MM.1S (cell line): Measurements from ENCODE around the gene TNFRSF9.

Experiments used
- DNase-seq: peaks from one replicate; pipeline ENCODE4 v3.0.0-alpha.2; 2015
- H2AFZ ChIP-seq: fragments of 300-600 bp; sonication (generic); 2 replicates; pipeline ENCODE4 v1.6.0; 2016; ENCODE audit warnings: antibody characterized with exemption, low read length
- H3F3A ChIP-seq: fragments of 300-600 bp; sonication (generic); 2 replicates; pipeline ENCODE4 v1.6.1; 2016; ENCODE audit warnings: mild to moderate bottlenecking, antibody characterized with exemption, low read length, moderate library complexity, mixed read lengths; ENCODE audit not compliant: insufficient read depth
- H3K27ac ChIP-seq: fragments of 300-600 bp; sonication (generic); 2 replicates; pipeline ENCODE4 v1.5.1; 2016; ENCODE audit warnings: mild to moderate bottlenecking, low read length
- H3K27me3 ChIP-seq: fragments of 300-600 bp; sonication (generic); replicated peaks from 2 replicates; pipeline ENCODE4 v1.6.0; 2016; ENCODE audit warnings: low read length; ENCODE audit not compliant: insufficient read depth
- H3K36me3 ChIP-seq: fragments of 300-600 bp; sonication (generic); replicated peaks from 2 replicates; pipeline ENCODE4 v1.6.1; 2016; ENCODE audit warnings: mild to moderate bottlenecking, low read length, mixed read lengths; ENCODE audit not compliant: insufficient read depth
- H3K4me1 ChIP-seq: fragments of 300-600 bp; sonication (generic); 2 replicates; pipeline ENCODE4 v1.6.1; 2016; ENCODE audit warnings: low read length, mixed read lengths
- H3K4me2 ChIP-seq: fragments of 300-600 bp; sonication (generic); 2 replicates; pipeline ENCODE4 v1.6.0; 2016; ENCODE audit warnings: low read depth, low read length
- H3K4me3 ChIP-seq: fragments of 300-600 bp; sonication (generic); 2 replicates; pipeline ENCODE4 v1.5.1; 2016; ENCODE audit warnings: low read length, mixed read lengths
- H3K79me2 ChIP-seq: fragments of 300-600 bp; sonication (generic); 2 replicates; pipeline ENCODE4 v1.6.1; 2016; ENCODE audit warnings: mixed run types, low read length, mixed read lengths
- H3K9ac ChIP-seq: fragments of 300-600 bp; sonication (generic); 2 replicates; pipeline ENCODE4 v1.6.1; 2016; ENCODE audit warnings: low read length, mixed read lengths
- H3K9me2 ChIP-seq: fragments of 300-600 bp; sonication (generic); replicated peaks from 2 replicates; pipeline ENCODE4 v1.6.1; 2016; ENCODE audit warnings: mild to moderate bottlenecking, low read length, mixed read lengths; ENCODE audit not compliant: insufficient read depth
- H3K9me3 ChIP-seq: fragments of 300-600 bp; sonication (generic); replicated peaks from 2 replicates; pipeline ENCODE4 v1.6.1; 2016; ENCODE audit warnings: mild to moderate bottlenecking, low read length, mixed read lengths; ENCODE audit not compliant: insufficient read depth
- H4K20me1 ChIP-seq: fragments of 300-600 bp; sonication (generic); 2 replicates; pipeline ENCODE4 v1.6.1; 2016; ENCODE audit warnings: mild to moderate bottlenecking, low read length, moderate library complexity, mixed read lengths; ENCODE audit not compliant: insufficient read depth
- EZH2 ChIP-seq: fragments of 300-600 bp; sonication (generic); optimal IDR thresholded peaks from 2 replicates; pipeline ENCODE3; 2017; ENCODE audit warnings: low read depth, mild to moderate bottlenecking, antibody characterized with exemption, low read length, mixed read lengths
- EZH2phosphoT487 ChIP-seq: fragments of 300-600 bp; sonication (generic); IDR thresholded peaks from 2 replicates; pipeline ENCODE4 v1.6.1; 2018; ENCODE audit warnings: antibody characterized with exemption, low read length
- TF ChIP-seq, protein P1 (sequence below): fragments of 300-600 bp; sonication (generic); IDR thresholded peaks from 2 replicates; pipeline ENCODE4 v1.5.1; 2016; ENCODE audit warnings: antibody characterized with exemption, low read length, mixed read lengths

TNFRSF9 gene

DNA sequence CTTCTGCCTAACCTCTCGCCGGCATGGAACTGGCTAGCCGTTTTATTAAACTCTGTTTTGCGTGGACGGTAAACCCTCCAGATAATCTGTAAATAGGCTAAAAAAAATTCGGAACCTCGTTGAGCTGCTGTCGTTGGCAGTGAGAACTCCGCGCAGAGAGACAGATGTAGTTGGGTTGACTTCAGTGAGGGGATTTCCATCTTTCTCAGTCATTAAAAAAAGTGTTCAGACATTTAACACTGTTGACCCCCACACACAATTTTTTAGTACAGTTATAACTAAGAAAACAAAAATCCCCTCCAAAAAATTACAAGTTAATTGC, 21.3 kb upstream of the TNFRSF9 start:
- Histone ChIP-seq H3K4me3 (peak overlapping the region; percentile 63), H3K79me2 (peaks cover 45% of the 10 kb centered on the region), H4K20me1 (no peaks in the 10 kb centered on the region), H3K27me3 (no peaks in the 10 kb centered on the region), H3K4me1 (peaks cover 9% of the 10 kb centered on the region; the same call in 1 of the 2 replicates), H2AFZ (peak overlapping the region; percentile 51), H3K36me3 (peaks cover 12% of the 10 kb centered on the region; the same call in 1 of the 2 replicates), H3K9ac (peak overlapping the region; percentile 63), H3K27ac (peak overlapping the region; percentile 53; the same call in 1 of the 2 replicates), H3F3A (no peaks in the 10 kb centered on the region), H3K9me3 (no peaks in the 10 kb centered on the region), H3K9me2 (no peaks in the 10 kb centered on the region), H3K4me2 (peak overlapping the region; percentile 70)
- no peak for DNase-seq
- TF ChIP-seq EZH2 = no peak

- Histone ChIP-seq H3F3A (no peaks in the 10 kb centered on the region), H3K36me3 (peaks cover 12% of the 10 kb centered on the region; the same call in 1 of the 2 replicates), H3K9me2 (no peaks in the 10 kb centered on the region), H4K20me1 (no peaks in the 10 kb centered on the region), H3K79me2 (peaks cover 43% of the 10 kb centered on the region), H3K27ac (peak within 1 kb of the TSS; percentile 64), H3K4me1 (peaks cover 9% of the 10 kb centered on the region; the same call in 1 of the 2 replicates), H3K9ac (peak within 1 kb of the TSS; percentile 81), H2AFZ (peak within 1 kb of the TSS; percentile 94), H3K27me3 (no peaks in the 10 kb centered on the region), H3K9me3 (no peaks in the 10 kb centered on the region), H3K4me3 (peak within 1 kb of the TSS; percentile 86), H3K4me2 (peak within 1 kb of the TSS; percentile 70)
- DNase-seq = peak; percentile 99
- TF ChIP-seq, protein P1, sequence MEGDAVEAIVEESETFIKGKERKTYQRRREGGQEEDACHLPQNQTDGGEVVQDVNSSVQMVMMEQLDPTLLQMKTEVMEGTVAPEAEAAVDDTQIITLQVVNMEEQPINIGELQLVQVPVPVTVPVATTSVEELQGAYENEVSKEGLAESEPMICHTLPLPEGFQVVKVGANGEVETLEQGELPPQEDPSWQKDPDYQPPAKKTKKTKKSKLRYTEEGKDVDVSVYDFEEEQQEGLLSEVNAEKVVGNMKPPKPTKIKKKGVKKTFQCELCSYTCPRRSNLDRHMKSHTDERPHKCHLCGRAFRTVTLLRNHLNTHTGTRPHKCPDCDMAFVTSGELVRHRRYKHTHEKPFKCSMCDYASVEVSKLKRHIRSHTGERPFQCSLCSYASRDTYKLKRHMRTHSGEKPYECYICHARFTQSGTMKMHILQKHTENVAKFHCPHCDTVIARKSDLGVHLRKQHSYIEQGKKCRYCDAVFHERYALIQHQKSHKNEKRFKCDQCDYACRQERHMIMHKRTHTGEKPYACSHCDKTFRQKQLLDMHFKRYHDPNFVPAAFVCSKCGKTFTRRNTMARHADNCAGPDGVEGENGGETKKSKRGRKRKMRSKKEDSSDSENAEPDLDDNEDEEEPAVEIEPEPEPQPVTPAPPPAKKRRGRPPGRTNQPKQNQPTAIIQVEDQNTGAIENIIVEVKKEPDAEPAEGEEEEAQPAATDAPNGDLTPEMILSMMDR = peak; percentile 47
- no peak for TF ChIP-seq EZH2
Measured at GRCh38 chr1:7961216-7962013, 20.8 kb upstream of the TNFRSF9 start, which contains the start of gene PARK7. TSS of gene PARK7 (plus strand) at chr1:7961711. CDS start at chr1:7962786, 1,075 bp downstream.

- peak overlapping the region; percentile 64 for H3K27ac ChIP-seq
- peak overlapping the region; percentile 81 for H3K9ac ChIP-seq
- H3K9me2 ChIP-seq = no peaks in the 10 kb centered on the region
- H3K4me1 ChIP-seq = peaks cover 9% of the 10 kb centered on the region; the same call in 1 of the 2 replicates
- H3K27me3 ChIP-seq = no peaks in the 10 kb centered on the region
- peak overlapping the region; percentile 86 for H3K4me3 ChIP-seq
- H3K79me2 ChIP-seq = peaks cover 38% of the 10 kb centered on the region
- H3F3A ChIP-seq = no peaks in the 10 kb centered on the region
- peak overlapping the region; percentile 60 for H3K4me2 ChIP-seq
- H3K36me3 ChIP-seq = peaks cover 12% of the 10 kb centered on the region; the same call in 1 of the 2 replicates
- no peaks in the 10 kb centered on the region for H4K20me1 ChIP-seq
- TF ChIP-seq EZH2 = no peak
- TF ChIP-seq, protein P1 = no peak
- no peak for TF ChIP-seq EZH2phosphoT487
- no peaks in the 10 kb centered on the region for H3K9me3 ChIP-seq
- DNase-seq = no peak
- peak overlapping the region; percentile 94 for H2AFZ ChIP-seq
Measured at GRCh38 chr1:7960867-7961215, 20.2 kb upstream of the TNFRSF9 start.

DNA sequence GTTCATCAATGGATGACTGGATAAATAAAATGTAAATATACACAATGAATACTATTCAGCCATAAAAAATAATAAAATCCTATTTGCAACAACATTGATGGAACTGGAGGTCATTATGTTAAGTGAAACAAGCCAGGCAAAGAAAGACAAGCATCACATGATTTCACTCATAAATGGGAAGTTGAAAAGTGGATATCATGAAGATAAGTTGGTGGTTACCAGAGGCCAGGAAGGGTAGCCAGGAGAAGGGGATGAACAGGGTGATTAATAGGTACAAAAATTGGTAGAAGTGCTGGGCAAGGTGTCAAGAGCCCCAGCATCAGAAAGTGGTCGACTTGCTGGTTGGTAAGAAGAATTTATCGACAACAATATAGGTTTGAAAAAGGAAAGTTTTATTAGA, 19.5 kb upstream of the TNFRSF9 start:
- Histone ChIP-seq H3K27ac (no peak overlapping the region), H3K4me1 (peaks cover 9% of the 10 kb centered on the region; the same call in 1 of the 2 replicates), H3K4me3 (no peak overlapping the region), H2AFZ (no peak overlapping the region), H3K9ac (no peak overlapping the region), H4K20me1 (no peaks in the 10 kb centered on the region), H3K27me3 (no peaks in the 10 kb centered on the region), H3K4me2 (peak overlapping the region; percentile 60; the same call in 1 of the 2 replicates), H3K79me2 (peaks cover 33% of the 10 kb centered on the region), H3K36me3 (peaks cover 8% of the 10 kb centered on the region; the same call in 1 of the 2 replicates), H3K9me3 (no peaks in the 10 kb centered on the region), H3K9me2 (no peaks in the 10 kb centered on the region), H3F3A (no peaks in the 10 kb centered on the region)
- TF ChIP-seq EZH2 = no peak
- TF ChIP-seq, protein P1 = no peak
- no peak for TF ChIP-seq EZH2phosphoT487
- no peak for DNase-seq
